ENCODE measurements around the gene ENGASE. TPM values are rescaled to one million over a fixed set of nuclear protein-coding genes. Genes with fewer than 3 reads are reported as not detected.

The ENGASE gene
- total RNA-seq, 3 donors from 2014 or later: 26.1 to 34.3 (median 30.5) TPM

DNA sequence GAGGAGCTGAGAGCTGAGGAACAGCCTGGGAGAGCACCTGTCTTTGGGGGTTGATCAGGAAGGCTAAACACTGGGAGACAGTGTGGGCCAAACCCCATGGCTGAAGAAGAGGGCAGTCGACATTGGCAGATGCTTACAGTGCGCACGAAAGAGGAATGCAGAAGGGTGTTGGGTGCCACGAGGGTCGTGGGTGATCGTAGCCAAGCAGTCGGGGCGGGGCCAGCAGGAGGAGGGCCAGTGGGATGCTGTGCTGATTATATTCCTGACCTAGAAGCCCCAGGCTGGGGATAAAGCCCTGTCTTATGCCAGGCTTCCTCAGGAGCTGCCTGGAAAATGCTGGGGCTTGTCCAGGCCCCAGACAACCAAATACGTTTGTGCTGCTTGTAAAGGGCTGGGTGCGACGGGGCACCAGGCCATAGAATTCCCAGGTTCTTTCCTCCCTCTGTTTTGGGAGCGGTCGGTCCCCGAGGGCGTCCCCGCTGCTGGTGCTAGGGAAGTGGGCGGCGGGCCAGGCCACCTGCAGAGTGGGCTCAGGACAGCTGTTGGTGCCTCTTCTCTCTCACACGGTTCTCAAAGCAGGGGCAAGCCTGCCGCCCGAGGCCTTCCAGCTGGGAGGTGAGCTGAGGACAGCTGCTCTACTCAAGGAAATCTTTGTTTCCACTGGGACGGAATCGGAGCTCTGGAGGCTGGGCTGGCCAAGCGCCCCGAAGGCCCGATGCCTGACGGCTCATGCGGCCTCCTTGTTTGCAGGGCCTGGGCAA is 40.7 kb upstream of the ENGASE start:
- Mint-ChIP-seq H3K9me3 (no peaks in the 10 kb centered on the region), H3K4me3 (no peak overlapping the region), H3K27me3 (ENCODE audit: low read depth) (peaks cover 4% of the 10 kb centered on the region), H3K36me3 (ENCODE audit: insufficient read depth) (no peaks in the 10 kb centered on the region), H3K4me1 (ENCODE audit: low read depth) (no peaks in the 10 kb centered on the region)
- no peak for DNase-seq
- no peak for ATAC-seq

DNA sequence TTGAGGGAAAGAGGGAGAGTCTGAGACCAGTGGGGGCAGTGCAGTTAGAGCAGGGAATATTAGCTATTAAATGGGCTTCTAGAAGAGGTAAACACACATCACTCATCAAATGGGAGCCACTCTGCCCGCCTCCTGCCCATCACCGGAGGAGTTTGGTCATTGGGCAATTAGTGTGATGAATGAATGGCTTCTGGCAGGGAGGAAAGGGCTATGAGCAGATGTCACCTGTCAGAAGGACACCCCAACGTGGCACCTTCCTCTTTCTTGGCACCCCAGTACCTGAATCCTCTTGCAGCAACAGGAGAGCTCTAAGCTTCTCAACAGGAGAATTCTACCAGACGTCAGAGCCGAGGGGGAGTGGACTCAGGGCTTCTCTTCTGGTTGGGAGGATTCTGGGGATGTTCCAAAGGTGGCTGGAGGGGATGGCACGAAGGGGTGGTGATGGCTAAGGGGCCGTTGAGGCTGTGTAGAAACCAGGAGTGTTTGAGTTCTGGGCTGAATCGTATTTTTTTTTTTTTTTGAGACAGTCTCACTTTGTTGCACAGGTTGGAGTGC is 39.6 kb upstream of the ENGASE start:
- no peak overlapping the region for H3K4me3 Mint-ChIP-seq
- peaks cover 2% of the 10 kb centered on the region for H3K27me3 Mint-ChIP-seq (ENCODE audit: low read depth)
- ATAC-seq: no peak
- no peak for DNase-seq
- no peaks in the 10 kb centered on the region for H3K36me3 Mint-ChIP-seq (ENCODE audit: insufficient read depth)
- H3K4me1 Mint-ChIP-seq (ENCODE audit: low read depth): no peaks in the 10 kb centered on the region
- H3K9me3 Mint-ChIP-seq: no peaks in the 10 kb centered on the region

DNA sequence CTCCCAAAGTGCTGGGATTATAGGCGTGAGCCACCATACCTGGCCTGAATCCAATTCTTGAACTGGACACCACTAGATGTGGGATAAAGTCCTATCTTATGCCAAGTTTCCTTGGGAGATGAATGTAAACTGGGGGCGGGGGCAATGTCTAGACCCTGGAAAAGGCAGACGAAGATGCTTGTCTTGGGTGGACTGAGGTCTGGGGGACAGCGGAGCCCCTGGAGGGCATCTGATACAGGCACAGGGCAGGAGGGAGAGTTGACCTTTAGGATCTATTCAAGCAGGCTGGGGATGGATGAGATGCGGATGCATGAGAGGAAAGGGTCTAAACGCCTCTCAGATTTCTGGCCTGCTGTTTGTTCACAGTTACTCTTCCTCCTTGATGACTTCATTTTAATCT is 38.9 kb upstream of the ENGASE start:
- Mint-ChIP-seq H3K4me1 (ENCODE audit: low read depth) (no peaks in the 10 kb centered on the region), H3K4me3 (no peak overlapping the region), H3K9me3 (no peaks in the 10 kb centered on the region), H3K36me3 (ENCODE audit: insufficient read depth) (no peaks in the 10 kb centered on the region), H3K27me3 (ENCODE audit: low read depth) (peaks cover 2% of the 10 kb centered on the region)
- no peak for ATAC-seq
- DNase-seq: no peak

DNA sequence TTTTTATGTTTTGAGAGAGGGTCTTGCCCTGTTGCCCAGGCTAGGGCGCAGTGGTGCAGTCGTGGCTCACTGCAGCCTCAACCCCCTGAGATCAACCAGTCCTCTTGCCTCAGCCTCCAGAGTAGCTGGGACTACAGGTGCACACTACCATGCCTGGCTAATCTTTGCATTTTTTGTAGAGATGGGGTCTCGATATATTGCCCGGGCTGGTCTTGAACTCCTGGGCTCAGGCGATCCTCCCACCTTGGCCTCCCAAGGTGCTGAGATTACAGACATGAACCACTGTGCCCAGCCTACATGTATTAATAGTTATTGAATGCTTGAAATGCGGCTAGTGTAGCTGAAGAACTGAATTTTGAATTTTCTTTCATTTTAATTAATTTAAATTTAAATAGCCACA is 38.4 kb upstream of the ENGASE start:
- no peak for ATAC-seq
- no peak for DNase-seq
- H3K27me3 Mint-ChIP-seq (ENCODE audit: low read depth): peaks cover 2% of the 10 kb centered on the region
- no peaks in the 10 kb centered on the region for H3K4me1 Mint-ChIP-seq (ENCODE audit: low read depth)
- H3K9me3 Mint-ChIP-seq: no peaks in the 10 kb centered on the region
- H3K4me3 Mint-ChIP-seq: no peak overlapping the region
- no peaks in the 10 kb centered on the region for H3K36me3 Mint-ChIP-seq (ENCODE audit: insufficient read depth)

DNA sequence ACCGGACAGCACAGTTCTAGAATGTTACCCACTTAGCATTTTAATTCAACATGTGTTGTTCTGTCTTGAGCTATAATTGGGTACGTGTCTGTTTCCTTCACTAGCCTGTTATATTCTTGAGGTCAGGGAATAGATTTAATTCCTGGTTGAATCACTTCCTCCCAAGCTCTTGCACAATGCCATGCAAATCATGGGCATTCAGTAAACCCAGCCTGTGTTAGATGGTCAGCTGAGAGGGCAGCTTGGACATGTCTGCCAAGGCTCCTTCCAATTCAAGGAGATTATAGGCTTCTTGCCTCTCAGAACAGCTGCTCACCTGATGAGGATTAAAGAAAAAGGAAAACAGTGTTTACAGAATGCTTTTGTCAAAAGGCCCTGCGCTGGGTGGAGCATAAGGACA is 38.0 kb upstream of the ENGASE start:
- Mint-ChIP-seq H3K27me3 (ENCODE audit: low read depth) (peaks cover 2% of the 10 kb centered on the region), H3K36me3 (ENCODE audit: insufficient read depth) (no peaks in the 10 kb centered on the region), H3K4me1 (ENCODE audit: low read depth) (no peaks in the 10 kb centered on the region), H3K4me3 (no peak overlapping the region), H3K9me3 (no peaks in the 10 kb centered on the region)
- ATAC-seq (no peak), DNase-seq (no peak)

DNA sequence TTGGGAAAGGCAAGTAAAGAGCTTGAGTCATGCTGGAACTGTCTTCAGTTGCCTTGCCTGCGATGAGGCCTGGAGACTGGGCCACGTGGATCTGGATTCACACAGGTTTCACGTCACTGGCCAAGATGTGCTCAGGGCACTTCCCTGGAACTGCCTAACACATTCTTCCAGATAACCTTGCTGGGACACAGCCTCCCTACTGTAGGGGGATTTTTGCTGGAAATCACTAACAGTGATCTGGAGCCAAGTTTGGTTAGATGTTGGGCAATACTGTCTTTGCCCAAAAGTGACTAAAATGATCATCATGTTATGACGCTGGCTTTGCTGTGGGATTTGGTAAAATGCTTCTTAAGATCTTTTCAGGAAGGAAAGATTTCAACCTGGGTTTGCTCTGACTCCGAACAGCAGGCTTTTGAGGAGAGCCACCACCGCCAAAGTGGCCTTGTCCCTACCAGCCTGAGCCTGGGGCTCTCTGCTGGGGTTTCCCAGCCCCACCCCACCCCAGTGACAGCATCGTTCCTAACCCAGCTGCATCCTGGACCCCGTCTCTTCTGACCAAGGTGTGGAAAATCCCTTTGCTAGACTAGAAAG is 36.0 kb upstream of the ENGASE start:
- H3K27me3 Mint-ChIP-seq (ENCODE audit: low read depth): no peaks in the 10 kb centered on the region
- H3K9me3 Mint-ChIP-seq: no peaks in the 10 kb centered on the region
- no peak overlapping the region for H3K4me3 Mint-ChIP-seq
- H3K4me1 Mint-ChIP-seq (ENCODE audit: low read depth): no peaks in the 10 kb centered on the region
- peak in 1 of 2 donors; percentile 14 for ATAC-seq
- DNase-seq: no peak
- no peaks in the 10 kb centered on the region for H3K36me3 Mint-ChIP-seq (ENCODE audit: insufficient read depth)

DNA sequence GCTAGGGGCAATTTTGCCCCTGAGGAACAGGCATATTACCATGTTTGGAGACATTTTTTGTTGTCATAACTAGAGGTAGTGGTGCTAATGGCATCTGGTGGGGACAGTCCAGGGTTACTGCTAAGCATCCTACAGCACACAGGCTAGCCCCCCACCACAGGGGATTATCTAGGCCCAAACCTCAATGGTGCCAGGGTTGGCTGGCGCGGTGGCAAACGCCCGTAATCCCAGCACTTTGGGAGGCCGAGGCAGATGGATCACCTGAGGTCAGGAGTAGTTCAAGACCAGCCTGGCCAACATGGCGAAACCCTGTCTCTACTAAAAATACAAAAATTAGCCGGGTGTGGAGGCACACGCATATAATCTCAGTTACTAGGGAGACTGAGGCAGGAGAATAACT is 35.5 kb upstream of the ENGASE start:
- no peaks in the 10 kb centered on the region for H3K4me1 Mint-ChIP-seq (ENCODE audit: low read depth)
- no peaks in the 10 kb centered on the region for H3K9me3 Mint-ChIP-seq
- no peak overlapping the region for H3K4me3 Mint-ChIP-seq
- DNase-seq (no peak), ATAC-seq (no peak)
- no peaks in the 10 kb centered on the region for H3K36me3 Mint-ChIP-seq (ENCODE audit: insufficient read depth)
- H3K27me3 Mint-ChIP-seq (ENCODE audit: low read depth): no peaks in the 10 kb centered on the region

DNA sequence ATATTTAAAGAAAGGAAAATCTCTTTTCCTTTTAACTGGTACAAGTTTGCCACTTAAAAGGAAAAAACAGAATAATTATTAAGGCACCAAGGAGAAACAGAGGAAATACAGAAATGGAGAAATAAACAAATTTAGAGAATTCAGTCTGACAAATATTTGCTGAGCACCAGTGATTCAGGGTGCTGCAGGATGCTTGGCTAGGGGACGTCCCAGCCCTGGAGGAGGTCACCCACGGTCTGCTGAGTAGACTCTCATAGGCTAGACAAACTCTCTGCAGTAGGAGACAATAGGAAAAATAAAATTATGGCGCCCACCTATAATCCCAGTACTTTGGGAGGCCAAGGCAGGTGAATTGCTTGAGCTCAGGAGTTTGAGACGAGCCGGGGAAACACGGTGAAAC is 34.7 kb upstream of the ENGASE start:
- DNase-seq (no peak), ATAC-seq (no peak)
- Mint-ChIP-seq H3K9me3 (no peaks in the 10 kb centered on the region), H3K4me1 (ENCODE audit: low read depth) (no peaks in the 10 kb centered on the region), H3K36me3 (ENCODE audit: insufficient read depth) (no peaks in the 10 kb centered on the region), H3K27me3 (ENCODE audit: low read depth) (peaks cover 3% of the 10 kb centered on the region), H3K4me3 (no peak overlapping the region)

DNA sequence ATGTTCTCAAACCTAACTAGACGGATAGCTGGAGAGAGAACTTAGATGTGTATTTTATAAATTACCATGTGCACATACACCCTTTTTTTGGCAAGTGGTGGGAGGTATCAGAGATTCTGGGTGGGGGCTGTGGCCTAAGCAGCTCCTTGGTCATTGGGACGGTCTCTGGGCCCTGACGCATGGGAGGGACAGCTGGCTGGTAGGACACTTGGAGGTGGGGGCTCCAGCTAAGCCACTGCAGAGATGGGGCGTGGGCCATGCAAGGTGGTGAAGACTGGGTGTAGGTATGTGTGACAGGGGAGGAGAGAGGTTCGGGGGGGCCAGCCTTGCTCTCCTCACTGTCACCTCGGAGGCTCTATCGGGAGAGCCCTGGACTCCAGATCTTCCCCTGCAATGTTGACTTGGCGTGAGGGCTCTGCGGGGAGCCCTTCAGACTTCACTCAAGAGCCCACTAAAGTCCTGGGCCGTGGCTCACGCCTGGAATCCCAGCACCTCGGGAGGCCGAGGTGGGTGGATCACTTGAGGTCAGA is 33.5 kb upstream of the ENGASE start:
- no peaks in the 10 kb centered on the region for H3K4me1 Mint-ChIP-seq (ENCODE audit: low read depth)
- H3K9me3 Mint-ChIP-seq: no peaks in the 10 kb centered on the region
- no peaks in the 10 kb centered on the region for H3K36me3 Mint-ChIP-seq (ENCODE audit: insufficient read depth)
- H3K4me3 Mint-ChIP-seq: no peak overlapping the region
- ATAC-seq: no peak
- peaks cover 13% of the 10 kb centered on the region for H3K27me3 Mint-ChIP-seq (ENCODE audit: low read depth)
- no peak for DNase-seq

DNA sequence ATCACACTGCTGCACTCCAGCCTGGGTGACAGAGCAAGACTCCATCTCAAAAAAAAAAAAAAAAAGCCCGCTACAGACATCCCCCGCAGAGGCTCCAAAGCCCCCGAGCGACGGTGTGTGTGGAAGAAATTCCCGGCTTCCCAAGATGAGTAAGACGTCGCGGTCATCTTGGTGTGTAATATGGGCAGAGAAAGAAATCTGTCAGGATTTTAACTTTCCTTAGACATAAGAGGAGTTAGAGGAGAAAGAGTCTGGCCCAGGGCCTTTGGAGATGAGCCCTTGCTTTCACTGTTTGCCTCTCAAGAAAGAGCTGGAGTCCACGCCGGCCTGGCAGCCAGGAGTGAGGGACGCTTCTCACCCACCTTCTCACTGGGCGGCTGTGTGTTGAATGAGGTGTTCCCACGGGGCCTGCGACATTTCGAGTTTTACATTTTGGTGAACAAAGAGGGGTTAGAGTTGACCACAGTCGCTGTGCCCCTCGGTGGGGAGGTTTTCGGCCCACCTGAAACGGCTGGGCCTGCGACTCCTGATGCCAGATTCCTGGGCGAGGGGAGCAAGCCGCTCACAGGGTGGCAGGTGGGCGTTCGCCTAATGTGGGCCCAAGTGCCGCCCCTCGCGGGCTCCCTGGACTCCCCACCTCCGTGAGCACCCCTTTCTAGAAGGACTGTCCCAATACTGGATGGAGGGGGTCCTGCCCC is 32.8 kb upstream of the ENGASE start:
- ATAC-seq (no peak), DNase-seq (no peak)
- H3K9me3 Mint-ChIP-seq: no peaks in the 10 kb centered on the region
- H3K27me3 Mint-ChIP-seq (ENCODE audit: low read depth): peaks cover 13% of the 10 kb centered on the region
- no peaks in the 10 kb centered on the region for H3K4me1 Mint-ChIP-seq (ENCODE audit: low read depth)
- no peak overlapping the region for H3K4me3 Mint-ChIP-seq
- no peaks in the 10 kb centered on the region for H3K36me3 Mint-ChIP-seq (ENCODE audit: insufficient read depth)

DNA sequence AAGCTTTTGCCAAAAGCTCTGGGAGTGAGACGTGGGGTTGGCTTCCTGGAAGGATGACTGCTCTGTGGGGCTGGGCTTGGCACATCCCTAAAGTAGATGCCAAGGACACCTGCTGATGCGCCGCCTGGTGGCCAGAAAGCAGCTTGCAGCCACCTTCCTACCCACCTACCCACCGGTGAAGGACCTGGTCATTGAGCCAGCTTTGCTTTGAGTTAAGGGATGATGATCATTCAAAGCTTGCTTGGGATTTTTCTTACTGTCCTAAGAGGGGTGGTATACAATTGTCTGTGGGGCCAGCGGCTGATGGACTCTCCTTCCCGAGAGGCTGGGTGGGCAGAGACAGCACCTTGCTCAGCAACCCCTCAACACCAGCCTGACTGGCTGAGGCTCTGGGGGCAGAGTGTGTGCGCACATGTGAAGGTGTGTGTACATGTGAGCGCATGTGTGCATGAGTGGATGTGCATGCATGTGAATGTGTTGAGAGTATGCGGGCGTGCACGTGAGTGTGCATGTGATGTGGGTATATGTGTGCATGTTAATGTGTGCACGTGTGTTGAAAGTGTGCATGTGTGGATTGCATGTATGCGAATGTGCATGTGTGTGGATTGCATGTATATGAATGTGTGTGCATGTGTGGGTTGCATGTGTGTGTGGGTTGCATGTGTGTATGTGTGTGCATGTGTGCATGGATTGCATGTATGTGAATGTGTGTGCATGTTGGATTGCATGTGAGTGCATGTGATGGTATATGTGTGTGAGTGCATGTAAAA is 32.0 kb upstream of the ENGASE start:
- no peaks in the 10 kb centered on the region for H3K9me3 Mint-ChIP-seq
- no peak overlapping the region for H3K4me3 Mint-ChIP-seq
- ATAC-seq (peak; percentile 67 to 74), DNase-seq (peak; percentile 67)
- H3K4me1 Mint-ChIP-seq (ENCODE audit: low read depth): no peaks in the 10 kb centered on the region
- peaks cover 13% of the 10 kb centered on the region for H3K27me3 Mint-ChIP-seq (ENCODE audit: low read depth)
- H3K36me3 Mint-ChIP-seq (ENCODE audit: insufficient read depth): no peaks in the 10 kb centered on the region

DNA sequence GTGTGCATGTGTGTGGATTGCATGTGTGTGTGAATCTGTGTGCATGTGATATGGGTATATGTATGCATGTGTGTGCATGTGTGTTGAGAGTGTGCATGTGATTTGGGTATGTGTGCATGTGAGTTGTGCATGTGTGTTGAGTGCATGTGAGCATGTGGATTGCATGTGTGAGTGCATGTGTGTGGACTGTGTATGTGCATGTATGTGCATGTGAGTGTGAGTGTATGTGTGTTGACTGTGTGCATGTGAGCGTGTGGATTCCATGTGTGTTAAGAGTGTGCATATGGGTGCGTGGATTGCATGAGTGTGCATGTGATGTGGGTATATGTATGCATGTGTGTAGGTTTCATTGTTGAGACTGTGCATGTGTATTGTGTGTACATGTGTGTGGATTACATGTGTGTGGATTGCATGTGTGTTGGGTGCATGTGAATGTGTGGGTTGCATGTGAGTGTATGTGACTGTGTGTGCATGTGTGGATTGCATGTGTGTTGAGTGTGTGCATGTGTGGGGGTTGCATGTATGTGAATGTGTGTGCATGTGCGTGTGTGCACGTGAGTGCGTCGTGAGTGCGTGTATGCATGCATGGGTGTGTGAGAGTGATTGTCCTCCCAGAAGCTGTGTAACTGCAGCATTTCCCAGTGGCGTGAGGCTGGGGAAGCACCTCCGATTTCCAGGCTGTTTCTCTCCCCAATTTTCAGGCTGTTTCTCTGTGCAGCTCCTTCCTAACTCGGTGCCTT is 31.3 kb upstream of the ENGASE start:
- ATAC-seq (no peak), DNase-seq (no peak)
- Mint-ChIP-seq H3K4me1 (ENCODE audit: low read depth) (no peaks in the 10 kb centered on the region), H3K36me3 (ENCODE audit: insufficient read depth) (no peaks in the 10 kb centered on the region), H3K4me3 (no peak overlapping the region), H3K27me3 (ENCODE audit: low read depth) (peaks cover 13% of the 10 kb centered on the region), H3K9me3 (no peaks in the 10 kb centered on the region)

DNA sequence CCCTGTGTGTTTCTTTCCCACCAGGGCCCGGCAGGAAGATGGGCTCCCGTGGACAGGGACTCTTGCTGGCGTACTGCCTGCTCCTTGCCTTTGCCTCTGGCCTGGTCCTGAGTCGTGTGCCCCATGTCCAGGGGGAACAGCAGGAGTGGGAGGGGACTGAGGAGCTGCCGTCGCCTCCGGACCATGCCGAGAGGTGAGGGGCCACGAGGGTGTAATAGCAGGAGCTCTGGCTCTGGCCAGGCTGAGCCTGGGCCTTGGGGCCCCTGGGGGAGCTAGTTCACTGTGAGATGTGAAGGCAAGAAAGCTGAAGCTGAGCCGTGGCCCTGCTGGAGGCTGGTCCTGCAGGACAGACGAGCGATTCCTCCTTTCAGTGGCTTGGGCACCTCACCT is 30.7 kb upstream of the ENGASE start:
- ATAC-seq (no peak), DNase-seq (no peak)
- H3K27me3 Mint-ChIP-seq (ENCODE audit: low read depth): peaks cover 13% of the 10 kb centered on the region
- no peaks in the 10 kb centered on the region for H3K9me3 Mint-ChIP-seq
- no peaks in the 10 kb centered on the region for H3K36me3 Mint-ChIP-seq (ENCODE audit: insufficient read depth)
- H3K4me3 Mint-ChIP-seq: no peak overlapping the region
- no peaks in the 10 kb centered on the region for H3K4me1 Mint-ChIP-seq (ENCODE audit: low read depth)

Data from activated T-cell treated with anti-CD3 and anti-CD28 coated beads, Interleukin-2, amount 50 U/mL, for 4 hours (primary cell).